ENCODE results near the gene MITF. TPM values are rescaled to one million over a fixed set of nuclear protein-coding genes. Genes with fewer than 3 reads are reported as not detected.

MITF gene
- total RNA-seq, 1 experiment from 2014 or later = 1.9 TPM

GRCh38 chr3:69967156-69967555 lies 227.9 kb downstream of the MITF start:
- Histone ChIP-seq H2AFZ (ENCODE audit: low read depth, low read length, poor library complexity, severe bottlenecking) (no peak overlapping the region), H3K9me3 (ENCODE audit: control insufficient read depth in 1 of 2, insufficient read depth in 1 of 2, low read depth in 1 of 2, low read length in 2 of 2) (no peaks in the 10 kb centered on the region), H3K27me3 (ENCODE audit: insufficient read depth, low read length) (no peaks in the 10 kb centered on the region), H3K4me1 (ENCODE audit: control insufficient read depth in 1 of 2, insufficient read depth in 2 of 2, low read length in 2 of 2) (no peaks in the 10 kb centered on the region), H3K9ac (ENCODE audit: low read length) (no peak overlapping the region), H3K36me3 (ENCODE audit: control insufficient read depth in 1 of 2, insufficient read depth in 2 of 2, low read length in 2 of 2) (no peaks in the 10 kb centered on the region), H3K27ac (ENCODE audit: low read depth, low read length) (no peak overlapping the region), H4K20me1 (ENCODE audit: insufficient read depth) (no peaks in the 10 kb centered on the region), H3K4me3 (replicated peaks in 1 of 2; ENCODE audit: low read depth in 1 of 2, low read length in 2 of 2) (no peak overlapping the region), H3K9me2 (ENCODE audit: insufficient read depth) (no peaks in the 10 kb centered on the region), H3K79me2 (ENCODE audit: insufficient read depth, low read length) (no peaks in the 10 kb centered on the region), H3K4me2 (ENCODE audit: low read length) (no peak overlapping the region)
- ChIA-PET CTCF (no interaction called here), RAD21 (ENCODE audit: low non-redundant PET in 1 of 2, low total read pairs in 2 of 2, uncharacterized antibody in 2 of 2, unreplicated experiment in 2 of 2) (no interaction called here), POLR2A (no interaction called here)
- no TSS peak for BruUV-seq (replicated peaks)
- DNase-seq (ENCODE audit: low read depth, low spot score) = no peak
- no peak for TF ChIP-seq CEBPB (IDR thresholded peaks at IDR 0.05; ENCODE audit: low read depth)
- no peak for TF ChIP-seq FOSL1 (IDR thresholded peaks at IDR 0.05; ENCODE audit: low read depth)
- TF ChIP-seq, protein P1, sequence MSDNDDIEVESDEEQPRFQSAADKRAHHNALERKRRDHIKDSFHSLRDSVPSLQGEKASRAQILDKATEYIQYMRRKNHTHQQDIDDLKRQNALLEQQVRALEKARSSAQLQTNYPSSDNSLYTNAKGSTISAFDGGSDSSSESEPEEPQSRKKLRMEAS (IDR thresholded peaks at IDR 0.05) = no peak
- TF ChIP-seq EGR1 (IDR thresholded peaks at IDR 0.05; ENCODE audit: low read depth) = no peak
- TF ChIP-seq EZH2 (IDR thresholded peaks at IDR 0.05) = no peak
- TF ChIP-seq SP1 (IDR thresholded peaks at IDR 0.05; ENCODE audit: low read depth) = no peak
- no peak for TF ChIP-seq EZH2phosphoT487 (IDR thresholded peaks at IDR 0.05; ENCODE audit: borderline replicate concordance)
- no peak for TF ChIP-seq RAD21 (IDR thresholded peaks at IDR 0.05; ENCODE audit: low read depth)
- TF ChIP-seq, protein P2, sequence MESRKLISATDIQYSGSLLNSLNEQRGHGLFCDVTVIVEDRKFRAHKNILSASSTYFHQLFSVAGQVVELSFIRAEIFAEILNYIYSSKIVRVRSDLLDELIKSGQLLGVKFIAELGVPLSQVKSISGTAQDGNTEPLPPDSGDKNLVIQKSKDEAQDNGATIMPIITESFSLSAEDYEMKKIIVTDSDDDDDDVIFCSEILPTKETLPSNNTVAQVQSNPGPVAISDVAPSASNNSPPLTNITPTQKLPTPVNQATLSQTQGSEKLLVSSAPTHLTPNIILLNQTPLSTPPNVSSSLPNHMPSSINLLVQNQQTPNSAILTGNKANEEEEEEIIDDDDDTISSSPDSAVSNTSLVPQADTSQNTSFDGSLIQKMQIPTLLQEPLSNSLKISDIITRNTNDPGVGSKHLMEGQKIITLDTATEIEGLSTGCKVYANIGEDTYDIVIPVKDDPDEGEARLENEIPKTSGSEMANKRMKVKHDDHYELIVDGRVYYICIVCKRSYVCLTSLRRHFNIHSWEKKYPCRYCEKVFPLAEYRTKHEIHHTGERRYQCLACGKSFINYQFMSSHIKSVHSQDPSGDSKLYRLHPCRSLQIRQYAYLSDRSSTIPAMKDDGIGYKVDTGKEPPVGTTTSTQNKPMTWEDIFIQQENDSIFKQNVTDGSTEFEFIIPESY (IDR thresholded peaks at IDR 0.05; ENCODE audit: extremely low read depth, insufficient replicate concordance, low read length) = no peak
- TF ChIP-seq POLR2AphosphoS5 (IDR thresholded peaks at IDR 0.05; ENCODE audit: low read depth, low read length) = no peak
- no peak for TF ChIP-seq TCF7L2 (IDR thresholded peaks at IDR 0.05; ENCODE audit: borderline replicate concordance, extremely low read depth, insufficient read depth, insufficient read length)
- no peak for TF ChIP-seq YY1 (IDR thresholded peaks at IDR 0.05; ENCODE audit: extremely low read depth, insufficient replicate concordance, low read depth, low read length)
- no peak for TF ChIP-seq ZNF274 (IDR thresholded peaks at IDR 0.05; ENCODE audit: low read depth, low read length)
- no peak for TF ChIP-seq JUND (IDR thresholded peaks at IDR 0.05)
- TF ChIP-seq, protein P3, sequence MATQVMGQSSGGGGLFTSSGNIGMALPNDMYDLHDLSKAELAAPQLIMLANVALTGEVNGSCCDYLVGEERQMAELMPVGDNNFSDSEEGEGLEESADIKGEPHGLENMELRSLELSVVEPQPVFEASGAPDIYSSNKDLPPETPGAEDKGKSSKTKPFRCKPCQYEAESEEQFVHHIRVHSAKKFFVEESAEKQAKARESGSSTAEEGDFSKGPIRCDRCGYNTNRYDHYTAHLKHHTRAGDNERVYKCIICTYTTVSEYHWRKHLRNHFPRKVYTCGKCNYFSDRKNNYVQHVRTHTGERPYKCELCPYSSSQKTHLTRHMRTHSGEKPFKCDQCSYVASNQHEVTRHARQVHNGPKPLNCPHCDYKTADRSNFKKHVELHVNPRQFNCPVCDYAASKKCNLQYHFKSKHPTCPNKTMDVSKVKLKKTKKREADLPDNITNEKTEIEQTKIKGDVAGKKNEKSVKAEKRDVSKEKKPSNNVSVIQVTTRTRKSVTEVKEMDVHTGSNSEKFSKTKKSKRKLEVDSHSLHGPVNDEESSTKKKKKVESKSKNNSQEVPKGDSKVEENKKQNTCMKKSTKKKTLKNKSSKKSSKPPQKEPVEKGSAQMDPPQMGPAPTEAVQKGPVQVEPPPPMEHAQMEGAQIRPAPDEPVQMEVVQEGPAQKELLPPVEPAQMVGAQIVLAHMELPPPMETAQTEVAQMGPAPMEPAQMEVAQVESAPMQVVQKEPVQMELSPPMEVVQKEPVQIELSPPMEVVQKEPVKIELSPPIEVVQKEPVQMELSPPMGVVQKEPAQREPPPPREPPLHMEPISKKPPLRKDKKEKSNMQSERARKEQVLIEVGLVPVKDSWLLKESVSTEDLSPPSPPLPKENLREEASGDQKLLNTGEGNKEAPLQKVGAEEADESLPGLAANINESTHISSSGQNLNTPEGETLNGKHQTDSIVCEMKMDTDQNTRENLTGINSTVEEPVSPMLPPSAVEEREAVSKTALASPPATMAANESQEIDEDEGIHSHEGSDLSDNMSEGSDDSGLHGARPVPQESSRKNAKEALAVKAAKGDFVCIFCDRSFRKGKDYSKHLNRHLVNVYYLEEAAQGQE (IDR thresholded peaks at IDR 0.05; ENCODE audit: low read depth) = no peak
- TF ChIP-seq SRF (IDR thresholded peaks at IDR 0.05; ENCODE audit: low read depth) = no peak
- TF ChIP-seq ELF1 (IDR thresholded peaks at IDR 0.05; ENCODE audit: borderline replicate concordance, low read depth) = no peak
- no peak for TF ChIP-seq SIN3A (IDR thresholded peaks at IDR 0.05; ENCODE audit: low read depth)
- intact Hi-C loops (cut with micrococcal nuclease) = no loop called here
- no peak for ATAC-seq

Measured in HCT116 (cell line).